ENCODE measurements around the gene TSGA10IP.

GRCh38 chr11:65941720-65942310 lies 3.5 kb upstream of the TSGA10IP start:
- TF ChIP-seq CTCF (IDR thresholded peaks at IDR 0.05) (no peak), POLR2A (IDR thresholded peaks at IDR 0.05) (no peak)

All from breast epithelium (tissue), 3 donors.